GM23338 (cell line): ENCODE results near the gene ANKRD22. TPM values are rescaled to one million over a fixed set of nuclear protein-coding genes. Genes with fewer than 3 reads are reported as not detected.
A peak's percentile ranks its signal among the peaks of the same experiment; 100 is the strongest.

ENCODE experiments used
- ATAC-seq: fragments of 200-7000 bp; cut with Tn5 transposase; 3 replicates; pipeline ENCODE4 v1.9.1; 2020
- DNase-seq: peaks from one replicate; pipeline ENCODE4 v3.0.0-alpha.2; 2015; ENCODE audit warnings: low spot score
- H2AFZ ChIP-seq: fragments of 200-600 bp; sonication (generic); 2 replicates; pipeline ENCODE4 v1.8.0; 2016; ENCODE audit warnings: antibody characterized with exemption, mild to moderate bottlenecking, moderate library complexity
- H3F3A ChIP-seq: fragments of 200-600 bp; sonication (generic); replicated peaks from 2 replicates; pipeline ENCODE4 v1.8.0; 2017; ENCODE audit warnings: antibody characterized with exemption, mixed run types, low read depth
- H3K27ac ChIP-seq: fragments of 200-600 bp; sonication (generic); 2 replicates; pipeline ENCODE4 v1.6.1; 2016; ENCODE audit warnings: low read depth
- H3K27me3 ChIP-seq: fragments of 200-600 bp; sonication (generic); 2 replicates; pipeline ENCODE4 v1.8.0; 2016; ENCODE audit warnings: mild to moderate bottlenecking, mixed run types, moderate library complexity; ENCODE audit not compliant: insufficient read depth
- H3K36me3 ChIP-seq: fragments of 200-600 bp; sonication (generic); 2 replicates; pipeline ENCODE4 v1.8.0; 2016; ENCODE audit warnings: mild to moderate bottlenecking; ENCODE audit not compliant: insufficient read depth
- H3K4me1 ChIP-seq: fragments of 200-600 bp; sonication (generic); 2 replicates; pipeline ENCODE4 v1.8.0; 2016; ENCODE audit warnings: mild to moderate bottlenecking, moderate library complexity; ENCODE audit not compliant: insufficient read depth
- H3K4me2 ChIP-seq: fragments of 200-600 bp; sonication (generic); 2 replicates; pipeline ENCODE4 v1.7.1; 2017; ENCODE audit warnings: mixed run types
- H3K4me3 ChIP-seq: fragments of 200-600 bp; sonication (generic); 2 replicates; pipeline ENCODE4 v1.6.1; 2016; ENCODE audit warnings: mixed run types
- H3K79me2 ChIP-seq: fragments of 200-600 bp; sonication (generic); replicated peaks from 2 replicates; pipeline ENCODE4 v1.8.0; 2017; ENCODE audit warnings: mild to moderate bottlenecking; ENCODE audit not compliant: insufficient read depth
- H3K9me2 ChIP-seq: fragments of 200-600 bp; sonication (generic); 2 replicates; pipeline ENCODE4 v1.8.0; 2017; ENCODE audit not compliant: insufficient read depth
- H4K20me1 ChIP-seq: fragments of 200-600 bp; sonication (generic); replicated peaks from 2 replicates; pipeline ENCODE4 v1.8.0; 2017; ENCODE audit warnings: mild to moderate bottlenecking; ENCODE audit not compliant: insufficient read depth
- H3K27ac Mint-ChIP-seq: 2 replicates; pipeline ENCODE4 v1.8.0; 2020; ENCODE audit warnings: inconsistent platforms, mild to moderate bottlenecking, moderate library complexity, mixed read lengths
- H3K27me3 Mint-ChIP-seq: 3 replicates; pipeline ENCODE4 v1.8.0; 2022; ENCODE audit warnings: low read depth, mild to moderate bottlenecking, moderate library complexity, mixed read lengths, inconsistent platforms; ENCODE audit not compliant: insufficient read depth, poor library complexity
- H3K36me3 Mint-ChIP-seq: 3 replicates; pipeline ENCODE4 v1.8.0; 2021; ENCODE audit warnings: low read depth, mild to moderate bottlenecking, inconsistent platforms, moderate library complexity, mixed read lengths
- H3K4me1 Mint-ChIP-seq: 3 replicates; pipeline ENCODE4 v1.8.0; 2020; ENCODE audit warnings: mild to moderate bottlenecking, inconsistent platforms, mixed read lengths
- H3K4me3 Mint-ChIP-seq: 3 replicates; pipeline ENCODE4 v1.8.0; 2021; ENCODE audit warnings: moderate library complexity, mild to moderate bottlenecking, inconsistent platforms, mixed read lengths
- H3K9me3 Mint-ChIP-seq: 3 replicates; pipeline ENCODE4 v1.8.0; 2020; ENCODE audit warnings: moderate library complexity, mild to moderate bottlenecking, inconsistent platforms, mixed read lengths
- EZH2phosphoT487 ChIP-seq: fragments of 200-600 bp; sonication (generic); IDR thresholded peaks from one replicate; pipeline ENCODE4 v1.8.1; 2018; ENCODE audit warnings: antibody characterized with exemption; ENCODE audit not compliant: unreplicated experiment
- NANOG ChIP-seq: IDR thresholded peaks from 2 replicates; pipeline ENCODE4 v1.6.1; 2016; ENCODE audit warnings: antibody characterized with exemption, borderline replicate concordance
- POLR2AphosphoS5 ChIP-seq: IDR thresholded peaks from 2 replicates; pipeline ENCODE4 v1.6.1; 2016; ENCODE audit warnings: antibody characterized with exemption, low read depth
- REST ChIP-seq: IDR thresholded peaks from one replicate; pipeline ENCODE4 v1.6.1; 2018; ENCODE audit warnings: antibody characterized with exemption; ENCODE audit not compliant: unreplicated experiment
- ZNF114 ChIP-seq: fragments of 250-450 bp; sonication (Bioruptor Pico); IDR thresholded peaks from 2 replicates; pipeline ENCODE4 v1.5.0; 2020; ENCODE audit warnings: mild to moderate bottlenecking, moderate library complexity
- polyA plus RNA-seq: library from polyadenylated mRNA; unstranded; fragments of >200 nt; fragmentation: Nextera tagmentation; extraction: Ambion mirVana; gene quantifications from 2 replicates; pipeline ENCODE4 v1.2.1, GENCODE V29; 2016
- total RNA-seq: library from RNA; depleted of rRNA; stranded (reverse); fragments of >200 nt; shearing (Covaris generic); gene quantifications from 2 replicates; pipeline ENCODE4 v1.2.3, GENCODE V29; 2014
- TF ChIP-seq, protein P1 (sequence below), 2 experiments: fragments of 200-600 bp in 1 of 2; sonication (generic) in 1 of 2; conservative IDR thresholded peaks; 2 replicates each; pipeline versions ENCODE4 v1.5.1 to v1.6.1; 2016 to 2017; ENCODE audit warnings: antibody characterized with exemption in 2 of 2, low read depth in 2 of 2, mild to moderate bottlenecking in 2 of 2, moderate library complexity in 1 of 2
- TF ChIP-seq, protein P2 (sequence below): fragments of 250-450 bp; sonication (Bioruptor Pico); IDR thresholded peaks from 2 replicates; pipeline ENCODE4 v1.5.0; 2020; ENCODE audit warnings: mild to moderate bottlenecking, moderate library complexity
- TF ChIP-seq, protein P3 (sequence below): IDR thresholded peaks from 2 replicates; pipeline ENCODE4 v1.6.1; 2016; ENCODE audit warnings: antibody characterized with exemption

ANKRD22 gene
- total and polyA plus RNA-seq, 2 experiments from 2014 or later, result not detected

- Mint-ChIP-seq H3K4me1 (peaks cover 3% of the 10 kb centered on the region), H3K27me3 (no peaks in the 10 kb centered on the region), H3K36me3 (no peaks in the 10 kb centered on the region), H3K27ac (no peak overlapping the region), H3K4me3 (no peak overlapping the region), H3K9me3 (no peaks in the 10 kb centered on the region)
- H4K20me1 ChIP-seq, result no peaks in the 10 kb centered on the region
- no peak overlapping the region for H2AFZ ChIP-seq
- no peaks in the 10 kb centered on the region for H3K9me2 ChIP-seq
- H3F3A ChIP-seq, result no peaks in the 10 kb centered on the region
- H3K4me1 ChIP-seq, result no peaks in the 10 kb centered on the region
- H3K27me3 ChIP-seq, result no peaks in the 10 kb centered on the region
- no peaks in the 10 kb centered on the region for H3K79me2 ChIP-seq
- no peak overlapping the region for H3K4me2 ChIP-seq
- H3K4me3 ChIP-seq, result no peak overlapping the region
- H3K27ac ChIP-seq, result no peak overlapping the region
- no peaks in the 10 kb centered on the region for H3K36me3 ChIP-seq
- DNase-seq, result peak; percentile 88
- TF ChIP-seq, protein P1, sequence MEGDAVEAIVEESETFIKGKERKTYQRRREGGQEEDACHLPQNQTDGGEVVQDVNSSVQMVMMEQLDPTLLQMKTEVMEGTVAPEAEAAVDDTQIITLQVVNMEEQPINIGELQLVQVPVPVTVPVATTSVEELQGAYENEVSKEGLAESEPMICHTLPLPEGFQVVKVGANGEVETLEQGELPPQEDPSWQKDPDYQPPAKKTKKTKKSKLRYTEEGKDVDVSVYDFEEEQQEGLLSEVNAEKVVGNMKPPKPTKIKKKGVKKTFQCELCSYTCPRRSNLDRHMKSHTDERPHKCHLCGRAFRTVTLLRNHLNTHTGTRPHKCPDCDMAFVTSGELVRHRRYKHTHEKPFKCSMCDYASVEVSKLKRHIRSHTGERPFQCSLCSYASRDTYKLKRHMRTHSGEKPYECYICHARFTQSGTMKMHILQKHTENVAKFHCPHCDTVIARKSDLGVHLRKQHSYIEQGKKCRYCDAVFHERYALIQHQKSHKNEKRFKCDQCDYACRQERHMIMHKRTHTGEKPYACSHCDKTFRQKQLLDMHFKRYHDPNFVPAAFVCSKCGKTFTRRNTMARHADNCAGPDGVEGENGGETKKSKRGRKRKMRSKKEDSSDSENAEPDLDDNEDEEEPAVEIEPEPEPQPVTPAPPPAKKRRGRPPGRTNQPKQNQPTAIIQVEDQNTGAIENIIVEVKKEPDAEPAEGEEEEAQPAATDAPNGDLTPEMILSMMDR (conservative IDR thresholded peaks at IDR 0.05; ENCODE audit: low read depth in 2 of 2), result peak; percentile 82 to 88
- TF ChIP-seq POLR2AphosphoS5, result no peak
- peak; percentile 92 for ATAC-seq
These were observed 41.3 kb downstream of the ANKRD22 start for GRCh38 chr10:88810196-88810961.

DNA sequence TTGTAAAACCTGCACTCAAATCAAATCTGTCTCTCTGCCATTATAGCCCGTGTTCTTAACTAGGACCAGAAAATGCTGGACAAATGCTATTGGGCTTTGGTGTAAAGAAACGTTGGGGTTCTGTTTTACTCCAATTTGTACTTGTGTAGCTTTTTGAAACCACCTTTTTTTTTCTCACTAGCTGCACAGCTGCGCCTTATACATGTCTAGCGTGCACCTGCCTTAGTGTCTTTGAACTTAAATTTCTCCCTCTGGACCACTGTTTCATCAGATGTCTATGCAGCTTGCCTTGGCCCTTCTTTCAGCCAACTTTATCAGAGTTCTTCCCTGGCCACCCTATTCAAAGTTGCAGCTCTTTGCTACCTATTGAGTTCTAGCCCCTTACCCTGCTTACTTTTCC, 42.0 kb downstream of the ANKRD22 start:
- H3K36me3 ChIP-seq, result no peaks in the 10 kb centered on the region
- H3K4me3 ChIP-seq, result no peak overlapping the region
- H3K4me2 ChIP-seq, result no peak overlapping the region
- no peaks in the 10 kb centered on the region for H3K9me2 ChIP-seq
- Mint-ChIP-seq H3K27me3 (no peaks in the 10 kb centered on the region), H3K27ac (no peak overlapping the region), H3K4me3 (no peak overlapping the region), H3K4me1 (peaks cover 3% of the 10 kb centered on the region), H3K9me3 (no peaks in the 10 kb centered on the region), H3K36me3 (no peaks in the 10 kb centered on the region)
- DNase-seq, result no peak
- no peak for ATAC-seq
- no peak overlapping the region for H2AFZ ChIP-seq
- H3F3A ChIP-seq, result no peaks in the 10 kb centered on the region
- no peaks in the 10 kb centered on the region for H3K79me2 ChIP-seq
- no peak overlapping the region for H3K27ac ChIP-seq
- no peaks in the 10 kb centered on the region for H3K27me3 ChIP-seq
- no peaks in the 10 kb centered on the region for H4K20me1 ChIP-seq
- no peaks in the 10 kb centered on the region for H3K4me1 ChIP-seq
- no peak for TF ChIP-seq REST
- no peak for TF ChIP-seq NANOG
- TF ChIP-seq, protein P2, sequence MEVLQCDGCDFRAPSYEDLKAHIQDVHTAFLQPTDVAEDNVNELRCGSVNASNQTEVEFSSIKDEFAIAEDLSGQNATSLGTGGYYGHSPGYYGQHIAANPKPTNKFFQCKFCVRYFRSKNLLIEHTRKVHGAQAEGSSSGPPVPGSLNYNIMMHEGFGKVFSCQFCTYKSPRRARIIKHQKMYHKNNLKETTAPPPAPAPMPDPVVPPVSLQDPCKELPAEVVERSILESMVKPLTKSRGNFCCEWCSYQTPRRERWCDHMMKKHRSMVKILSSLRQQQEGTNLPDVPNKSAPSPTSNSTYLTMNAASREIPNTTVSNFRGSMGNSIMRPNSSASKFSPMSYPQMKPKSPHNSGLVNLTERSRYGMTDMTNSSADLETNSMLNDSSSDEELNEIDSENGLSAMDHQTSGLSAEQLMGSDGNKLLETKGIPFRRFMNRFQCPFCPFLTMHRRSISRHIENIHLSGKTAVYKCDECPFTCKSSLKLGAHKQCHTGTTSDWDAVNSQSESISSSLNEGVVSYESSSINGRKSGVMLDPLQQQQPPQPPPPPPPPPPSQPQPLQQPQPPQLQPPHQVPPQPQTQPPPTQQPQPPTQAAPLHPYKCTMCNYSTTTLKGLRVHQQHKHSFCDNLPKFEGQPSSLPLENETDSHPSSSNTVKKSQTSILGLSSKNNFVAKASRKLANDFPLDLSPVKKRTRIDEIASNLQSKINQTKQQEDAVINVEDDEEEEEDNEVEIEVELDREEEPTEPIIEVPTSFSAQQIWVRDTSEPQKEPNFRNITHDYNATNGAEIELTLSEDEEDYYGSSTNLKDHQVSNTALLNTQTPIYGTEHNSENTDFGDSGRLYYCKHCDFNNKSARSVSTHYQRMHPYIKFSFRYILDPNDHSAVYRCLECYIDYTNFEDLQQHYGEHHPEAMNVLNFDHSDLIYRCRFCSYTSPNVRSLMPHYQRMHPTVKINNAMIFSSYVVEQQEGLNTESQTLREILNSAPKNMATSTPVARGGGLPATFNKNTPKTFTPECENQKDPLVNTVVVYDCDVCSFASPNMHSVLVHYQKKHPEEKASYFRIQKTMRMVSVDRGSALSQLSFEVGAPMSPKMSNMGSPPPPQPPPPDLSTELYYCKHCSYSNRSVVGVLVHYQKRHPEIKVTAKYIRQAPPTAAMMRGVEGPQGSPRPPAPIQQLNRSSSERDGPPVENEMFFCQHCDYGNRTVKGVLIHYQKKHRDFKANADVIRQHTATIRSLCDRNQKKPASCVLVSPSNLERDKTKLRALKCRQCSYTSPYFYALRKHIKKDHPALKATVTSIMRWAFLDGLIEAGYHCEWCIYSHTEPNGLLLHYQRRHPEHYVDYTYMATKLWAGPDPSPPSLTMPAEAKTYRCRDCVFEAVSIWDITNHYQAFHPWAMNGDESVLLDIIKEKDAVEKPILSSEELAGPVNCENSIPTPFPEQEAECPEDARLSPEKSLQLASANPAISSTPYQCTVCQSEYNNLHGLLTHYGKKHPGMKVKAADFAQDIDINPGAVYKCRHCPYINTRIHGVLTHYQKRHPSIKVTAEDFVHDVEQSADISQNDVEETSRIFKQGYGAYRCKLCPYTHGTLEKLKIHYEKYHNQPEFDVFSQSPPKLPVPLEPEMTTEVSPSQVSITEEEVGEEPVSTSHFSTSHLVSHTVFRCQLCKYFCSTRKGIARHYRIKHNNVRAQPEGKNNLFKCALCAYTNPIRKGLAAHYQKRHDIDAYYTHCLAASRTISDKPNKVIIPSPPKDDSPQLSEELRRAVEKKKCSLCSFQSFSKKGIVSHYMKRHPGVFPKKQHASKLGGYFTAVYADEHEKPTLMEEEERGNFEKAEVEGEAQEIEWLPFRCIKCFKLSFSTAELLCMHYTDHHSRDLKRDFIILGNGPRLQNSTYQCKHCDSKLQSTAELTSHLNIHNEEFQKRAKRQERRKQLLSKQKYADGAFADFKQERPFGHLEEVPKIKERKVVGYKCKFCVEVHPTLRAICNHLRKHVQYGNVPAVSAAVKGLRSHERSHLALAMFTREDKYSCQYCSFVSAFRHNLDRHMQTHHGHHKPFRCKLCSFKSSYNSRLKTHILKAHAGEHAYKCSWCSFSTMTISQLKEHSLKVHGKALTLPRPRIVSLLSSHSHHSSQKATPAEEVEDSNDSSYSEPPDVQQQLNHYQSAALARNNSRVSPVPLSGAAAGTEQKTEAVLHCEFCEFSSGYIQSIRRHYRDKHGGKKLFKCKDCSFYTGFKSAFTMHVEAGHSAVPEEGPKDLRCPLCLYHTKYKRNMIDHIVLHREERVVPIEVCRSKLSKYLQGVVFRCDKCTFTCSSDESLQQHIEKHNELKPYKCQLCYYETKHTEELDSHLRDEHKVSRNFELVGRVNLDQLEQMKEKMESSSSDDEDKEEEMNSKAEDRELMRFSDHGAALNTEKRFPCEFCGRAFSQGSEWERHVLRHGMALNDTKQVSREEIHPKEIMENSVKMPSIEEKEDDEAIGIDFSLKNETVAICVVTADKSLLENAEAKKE (CRISPR knock-in tag), result no peak
- TF ChIP-seq ZNF114 (CRISPR knock-in tag), result no peak
- TF ChIP-seq, protein P3, sequence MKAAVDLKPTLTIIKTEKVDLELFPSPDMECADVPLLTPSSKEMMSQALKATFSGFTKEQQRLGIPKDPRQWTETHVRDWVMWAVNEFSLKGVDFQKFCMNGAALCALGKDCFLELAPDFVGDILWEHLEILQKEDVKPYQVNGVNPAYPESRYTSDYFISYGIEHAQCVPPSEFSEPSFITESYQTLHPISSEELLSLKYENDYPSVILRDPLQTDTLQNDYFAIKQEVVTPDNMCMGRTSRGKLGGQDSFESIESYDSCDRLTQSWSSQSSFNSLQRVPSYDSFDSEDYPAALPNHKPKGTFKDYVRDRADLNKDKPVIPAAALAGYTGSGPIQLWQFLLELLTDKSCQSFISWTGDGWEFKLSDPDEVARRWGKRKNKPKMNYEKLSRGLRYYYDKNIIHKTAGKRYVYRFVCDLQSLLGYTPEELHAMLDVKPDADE, result no peak
- no peak for TF ChIP-seq POLR2AphosphoS5
- no peak for TF ChIP-seq EZH2phosphoT487
